Lower leg skin (tissue), 4 donors: ENCODE results near the gene CFAP299. TPM values are rescaled to one million over a fixed set of nuclear protein-coding genes. Genes with fewer than 3 reads are reported as not detected.

Experiments used
- DNase-seq, 2 donors: peaks; one replicate each; pipeline ENCODE4 v3.0.0-alpha.2; 2019; ENCODE audit warnings: low spot score in 2 of 2
- H3K4me3 ChIP-seq: fragments of 200-600 bp; sonication (generic); 2 replicates; pipeline ENCODE4 v1.5.1; 2017; ENCODE audit warnings: mild to moderate bottlenecking, low read depth; ENCODE audit not compliant: poor library complexity, severe bottlenecking
- CTCF ChIP-seq, 3 donors: fragments of 450-650 bp; IDR thresholded peaks; one replicate each; pipeline ENCODE4 v1.5.1; 2016; ENCODE audit warnings: antibody characterized with exemption in 3 of 3, mild to moderate bottlenecking in 3 of 3, moderate library complexity in 2 of 3
- POLR2A ChIP-seq, 2 donors: fragments of 450-650 bp; IDR thresholded peaks; one replicate each; pipeline ENCODE4 v1.6.1; 2016 to 2017; ENCODE audit warnings: antibody characterized with exemption in 2 of 2, mild to moderate bottlenecking in 1 of 2, moderate library complexity in 1 of 2
- WGBS, 2 donors: methylation state at CpG; one replicate each; pipeline ENCODE4 v1.1.5; 2018; 5-methylcytosine and 5-hydroxymethylcytosine counted together
- intact Hi-C: fragments of 100-400 bp; cut with DNase I; formaldehyde crosslinking; loops from one replicate; pipeline ENCODE4 v1.15.0; 2023; ENCODE audit warnings: low total_unique reads
- total RNA-seq, 4 donors: library from RNA; depleted of rRNA; stranded (reverse); fragments of >200 nt; gene quantifications; one replicate each; pipeline ENCODE4 v1.1.0, GENCODE V29; 2016

Gene CFAP299
- total RNA-seq, 4 donors from 2014 or later = not detected

DNA sequence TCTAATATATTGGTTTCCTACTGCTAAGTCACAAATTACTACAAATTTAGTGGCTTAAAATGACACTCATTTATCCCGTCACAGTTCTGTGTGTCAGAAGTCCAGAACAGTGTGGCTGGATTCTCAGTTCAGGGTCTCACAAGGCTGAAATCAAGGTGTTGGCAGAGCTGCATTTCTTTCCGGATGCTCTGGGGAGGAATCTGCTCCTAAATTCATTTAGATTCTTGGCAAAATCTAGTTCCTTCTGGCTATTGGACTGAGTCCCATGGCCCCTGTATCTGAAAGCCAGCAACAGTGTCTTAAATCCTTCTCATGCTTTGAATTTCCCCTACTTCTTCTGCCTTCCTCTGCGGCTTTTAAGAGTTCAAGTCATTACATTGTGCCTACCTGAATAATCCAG is 591.9 kb downstream of the CFAP299 start:
- 53 to 68% methylated on average over 3 of the region's 3 CpGs for WGBS, 2 donors
- TF ChIP-seq CTCF (IDR thresholded peaks at IDR 0.05) (no peak), POLR2A (IDR thresholded peaks at IDR 0.05) (no peak)
- intact Hi-C loops = no loop called here
- no peak for DNase-seq
- no peak overlapping the region for H3K4me3 ChIP-seq

GRCh38 chr4:80931631-80932081 is 596.1 kb downstream of the CFAP299 start:
- no peak overlapping the region for H3K4me3 ChIP-seq
- DNase-seq = no peak
- WGBS, 2 donors = 56 to 61% methylated on average over 4 of the region's 4 CpGs
- TF ChIP-seq CTCF (IDR thresholded peaks at IDR 0.05) (no peak), POLR2A (IDR thresholded peaks at IDR 0.05) (no peak)
- intact Hi-C loops = no loop called here

DNA sequence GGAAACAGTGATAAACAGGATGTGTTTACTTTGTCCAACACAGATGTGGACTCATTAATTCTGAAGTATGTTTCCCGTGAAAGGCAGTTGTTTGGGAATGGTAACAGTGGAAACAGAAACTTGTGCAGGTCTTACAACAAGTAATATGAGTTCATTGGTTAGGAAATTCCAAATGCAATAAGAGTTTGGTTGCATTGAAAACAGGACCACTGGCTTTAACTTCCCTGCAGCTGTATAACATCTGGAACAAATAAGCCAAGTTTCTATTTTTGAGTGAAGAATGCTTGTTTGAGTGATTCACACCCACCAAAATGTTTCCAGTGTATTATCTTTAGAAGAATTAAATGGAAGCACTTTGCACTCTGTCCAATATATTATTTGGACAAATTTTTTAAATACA is 612.6 kb downstream of the CFAP299 start:
- DNase-seq = no peak
- intact Hi-C loops = no loop called here
- WGBS, 2 donors = 48 to 68% methylated on average over 1 of the region's 1 CpG
- no peak overlapping the region for H3K4me3 ChIP-seq
- TF ChIP-seq POLR2A (IDR thresholded peaks at IDR 0.05) (no peak), CTCF (IDR thresholded peaks at IDR 0.05) (no peak)

DNA sequence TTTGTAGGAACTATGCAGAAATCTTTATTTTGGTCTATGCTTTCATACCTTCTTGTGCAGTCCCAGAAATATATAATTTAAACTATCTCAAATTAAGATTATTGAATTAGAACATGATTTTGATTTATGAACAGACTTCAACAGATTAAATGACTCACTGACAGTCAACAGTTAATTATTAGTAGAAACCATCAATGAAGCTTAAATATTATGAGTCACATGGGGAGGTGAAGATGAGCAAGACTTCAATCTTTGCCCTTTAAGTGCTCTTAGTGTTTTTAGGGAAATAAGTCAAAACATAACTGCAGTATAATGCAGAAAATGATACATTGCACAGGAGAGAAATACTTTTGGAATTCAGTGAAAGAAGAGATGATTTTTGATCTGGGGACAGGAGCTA is 613.5 kb downstream of the CFAP299 start:
- no peak for DNase-seq
- intact Hi-C loops = no loop called here
- no peak for TF ChIP-seq POLR2A (IDR thresholded peaks at IDR 0.05)
- no peak for TF ChIP-seq CTCF (IDR thresholded peaks at IDR 0.05)
- H3K4me3 ChIP-seq = no peak overlapping the region

DNA sequence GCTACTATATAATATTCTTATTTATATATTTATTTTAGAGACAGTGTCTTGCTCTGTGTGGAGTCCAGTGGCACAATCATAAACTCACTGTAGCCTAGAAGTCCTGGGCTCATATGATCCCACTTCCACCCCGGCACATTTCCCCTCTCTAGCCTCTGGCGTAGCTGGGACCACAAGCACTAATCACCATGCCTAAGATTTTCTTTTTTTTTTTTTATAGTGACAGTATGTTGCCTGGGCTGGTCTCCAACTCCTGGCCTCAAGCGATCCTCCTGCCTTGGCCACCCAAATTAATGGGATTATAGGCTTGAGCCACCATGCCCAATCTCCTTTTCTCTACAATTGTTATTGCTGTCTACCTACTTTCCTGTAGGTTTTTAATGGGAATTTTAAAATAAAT is 620.9 kb downstream of the CFAP299 start:
- 72 to 77% methylated on average over 3 of the region's 3 CpGs for WGBS, 2 donors
- no peak for DNase-seq
- H3K4me3 ChIP-seq = no peak overlapping the region
- intact Hi-C loops = no loop called here
- TF ChIP-seq CTCF (IDR thresholded peaks at IDR 0.05) (no peak), POLR2A (IDR thresholded peaks at IDR 0.05) (no peak)

DNA sequence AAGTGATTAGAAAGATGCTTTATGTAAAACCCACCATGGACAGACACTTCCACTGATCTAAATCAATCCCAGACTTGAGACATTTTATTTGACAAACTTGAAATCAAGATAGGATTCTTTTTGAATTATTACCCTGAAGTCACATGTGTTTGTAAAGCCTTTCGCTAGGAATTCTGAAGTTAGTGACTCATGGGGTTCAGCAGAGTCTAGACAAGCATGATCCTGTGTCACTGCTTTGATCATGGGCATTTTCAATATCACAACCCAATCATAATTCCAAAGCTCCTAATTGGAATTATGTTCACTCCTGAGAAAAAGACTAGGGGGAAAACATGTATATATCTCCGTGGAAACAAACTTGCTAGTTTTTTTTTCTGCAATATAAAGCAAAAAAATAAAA is 627.5 kb downstream of the CFAP299 start:
- intact Hi-C loops = no loop called here
- WGBS, 2 donors = 34 to 36% methylated on average over 2 of the region's 2 CpGs
- DNase-seq = no peak
- no peak overlapping the region for H3K4me3 ChIP-seq
- TF ChIP-seq CTCF (IDR thresholded peaks at IDR 0.05) = no peak
- TF ChIP-seq POLR2A (IDR thresholded peaks at IDR 0.05) = no peak
